Naive B cell (primary cell): Measurements from ENCODE around the gene MBOAT7. TPM values are rescaled to one million over a fixed set of nuclear protein-coding genes. Genes with fewer than 3 reads are reported as not detected.
"Not testable (repeated sequence)": the region's sequence is repeated elsewhere in the genome, so short reads cannot be mapped to it uniquely, and the experiment has no call there.

Source experiments
- ATAC-seq, 2 donors: fragments of 150-1000 bp; cut with Tn5 transposase; 2 replicates each; pipeline ENCODE4 v1.10.0; 2021; ENCODE audit warnings: low read depth in 2 of 2, mild to moderate bottlenecking in 2 of 2, moderate library complexity in 2 of 2
- DNase-seq: peaks from one replicate; pipeline ENCODE4 v3.0.0; 2022
- H3K27ac Mint-ChIP-seq, 6 donors: one replicate each; pipeline ENCODE4 v1.8.0; 2020 to 2022; ENCODE audit warnings: mild to moderate bottlenecking in 6 of 6, mixed read lengths in 6 of 6, moderate library complexity in 5 of 6, inconsistent platforms in 2 of 6
- H3K27me3 Mint-ChIP-seq, 3 donors: one replicate each; pipeline ENCODE4 v1.8.0; 2021 to 2022; ENCODE audit warnings: mixed read lengths in 3 of 3, mild to moderate bottlenecking in 1 of 3
- H3K36me3 Mint-ChIP-seq, 2 donors: one replicate each; pipeline ENCODE4 v1.8.0; 2020 to 2022; ENCODE audit warnings: mixed read lengths in 2 of 2, inconsistent platforms in 1 of 2, mild to moderate bottlenecking in 1 of 2
- H3K4me1 Mint-ChIP-seq, 3 donors: one replicate each; pipeline ENCODE4 v1.8.0; 2020 to 2022; ENCODE audit warnings: mixed read lengths in 3 of 3, inconsistent platforms in 1 of 3, mild to moderate bottlenecking in 1 of 3, moderate library complexity in 1 of 3
- H3K4me3 Mint-ChIP-seq, 8 donors: one replicate each; pipeline ENCODE4 v1.8.0; 2020 to 2022; ENCODE audit warnings: mild to moderate bottlenecking in 8 of 8, mixed read lengths in 8 of 8, moderate library complexity in 8 of 8, inconsistent platforms in 2 of 8
- H3K9me3 Mint-ChIP-seq, 7 donors: one replicate each; pipeline ENCODE4 v1.8.0; 2020 to 2022; ENCODE audit warnings: mixed read lengths in 7 of 7, mild to moderate bottlenecking in 5 of 7, inconsistent platforms in 2 of 7, moderate library complexity in 1 of 7
- polyA plus RNA-seq, 6 donors: library from polyadenylated mRNA; unstranded; fragments of 300-500 nt; fragmentation: Illumina TruSeq; gene quantifications; one replicate each; pipeline ENCODE4 v1.2.3, GENCODE V29; 2021; ENCODE audit warnings: low read depth in 6 of 6

The MBOAT7 gene
- polyA plus RNA-seq, 6 donors from 2014 or later = 7.0 to 13.5 (median 11.3) TPM

DNA sequence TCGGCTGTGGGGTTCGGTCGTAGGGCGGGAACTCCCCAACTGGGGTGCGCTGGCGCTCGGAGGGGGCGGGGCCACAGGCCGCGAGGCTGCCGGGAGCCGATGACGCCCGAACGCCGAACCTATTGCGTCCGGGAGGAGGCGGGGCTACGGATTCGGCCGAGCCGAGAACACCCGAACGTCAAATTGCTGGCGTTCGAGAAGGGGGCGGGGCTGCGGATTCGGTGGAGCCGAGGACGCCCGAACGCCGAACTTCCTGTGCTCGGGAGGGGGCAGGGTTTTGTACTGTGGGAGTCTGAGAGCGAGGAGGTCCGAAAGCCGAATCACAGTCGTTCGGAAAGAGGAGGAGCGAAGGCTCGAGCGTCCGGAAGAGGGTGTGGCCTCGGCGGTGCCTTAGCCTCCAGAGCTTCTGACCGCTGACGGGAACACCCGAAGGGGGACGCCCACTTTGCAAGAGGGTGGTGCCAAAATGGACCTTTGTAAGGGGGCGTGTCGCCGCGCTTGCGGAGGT is 1.2 kb upstream of the MBOAT7 start:
- peak; percentile 58 to 61 for ATAC-seq
- DNase-seq = peak; percentile 100
- Mint-ChIP-seq H3K4me1 (peaks cover 31 to 38% (median 37%) of the 10 kb centered on the region in 3 donors), H3K9me3 (no peaks in the 10 kb centered on the region), H3K4me3 (peak overlapping the region; percentile 91 to 100 (median 98)), H3K36me3 (peaks cover 3 to 5% of the 10 kb centered on the region in 2 donors), H3K27me3 (no peaks in the 10 kb centered on the region), H3K27ac (peak overlapping the region; percentile 99 to 100 (median 100))

GRCh38 chr19:54189735-54190502 is 539 bp upstream of the MBOAT7 start:
- Mint-ChIP-seq H3K36me3 (no peaks in the 10 kb centered on the region), H3K4me1 (peaks cover 33 to 37% (median 35%) of the 10 kb centered on the region in 3 donors), H3K4me3 (peak overlapping the region; percentile 91 to 100 (median 98)), H3K27me3 (no peaks in the 10 kb centered on the region), H3K9me3 (no peaks in the 10 kb centered on the region), H3K27ac (peak overlapping the region; percentile 99 to 100 (median 100))
- peak; percentile 99 for DNase-seq
- ATAC-seq = peak; percentile 48 to 49

GRCh38 chr19:54188215-54188871 is 1.0 kb downstream of the MBOAT7 start:
- H3K27me3 Mint-ChIP-seq = no peaks in the 10 kb centered on the region
- peak overlapping the region; percentile 76 to 99 (median 92) for H3K4me3 Mint-ChIP-seq
- H3K36me3 Mint-ChIP-seq = no peaks in the 10 kb centered on the region
- peak overlapping the region; percentile 39 to 99 (median 86) for H3K27ac Mint-ChIP-seq
- H3K4me1 Mint-ChIP-seq = peaks cover 35 to 37% (median 36%) of the 10 kb centered on the region in 3 donors
- H3K9me3 Mint-ChIP-seq = no peaks in the 10 kb centered on the region
- DNase-seq (no peak), ATAC-seq (no peak)

DNA sequence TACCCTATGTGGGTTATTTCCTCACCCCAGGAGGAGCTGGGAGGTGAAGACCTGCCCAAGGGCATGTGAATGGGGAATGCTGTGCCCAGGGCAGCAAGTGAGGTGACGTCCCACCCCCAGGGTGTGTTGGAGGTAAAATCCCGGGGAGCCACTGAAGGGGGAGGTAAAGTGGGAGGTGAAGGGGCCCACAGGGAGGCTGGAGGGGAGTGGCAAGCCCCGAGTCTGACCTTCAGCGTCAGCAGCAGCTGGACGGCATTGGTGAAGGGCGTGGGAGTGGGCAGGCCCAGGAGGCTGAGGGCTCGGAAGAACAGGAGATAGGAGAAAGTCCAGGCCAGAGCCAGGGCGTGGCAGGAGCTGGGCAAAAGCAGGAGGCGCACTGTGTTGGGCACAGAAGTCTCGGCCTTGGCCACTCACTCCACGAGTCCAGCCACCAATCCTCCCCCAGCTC is 2.4 kb downstream of the MBOAT7 start:
- ATAC-seq (no peak), DNase-seq (no peak)
- H3K4me1 Mint-ChIP-seq = peaks cover 23 to 29% (median 28%) of the 10 kb centered on the region in 3 donors
- H3K27ac Mint-ChIP-seq = peak overlapping the region in 2 of 6 donors; percentile 63 to 99
- H3K27me3 Mint-ChIP-seq = no peaks in the 10 kb centered on the region
- H3K9me3 Mint-ChIP-seq = no peaks in the 10 kb centered on the region
- H3K4me3 Mint-ChIP-seq = peak overlapping the region in 6 of 8 donors; percentile 22 to 99 (median 84)
- H3K36me3 Mint-ChIP-seq = no peaks in the 10 kb centered on the region

- DNase-seq = no peak
- no peak for ATAC-seq
- H3K9me3 Mint-ChIP-seq = no peaks in the 10 kb centered on the region
- no peak overlapping the region for H3K27ac Mint-ChIP-seq
- H3K36me3 Mint-ChIP-seq = no peaks in the 10 kb centered on the region
- peak overlapping the region in 2 of 8 donors; percentile 9 to 77 for H3K4me3 Mint-ChIP-seq
- H3K4me1 Mint-ChIP-seq = peaks cover 18 to 24% (median 22%) of the 10 kb centered on the region in 3 donors
- H3K27me3 Mint-ChIP-seq = no peaks in the 10 kb centered on the region
These were observed 3.0 kb downstream of the MBOAT7 start for GRCh38 chr19:54186351-54186750.

DNA sequence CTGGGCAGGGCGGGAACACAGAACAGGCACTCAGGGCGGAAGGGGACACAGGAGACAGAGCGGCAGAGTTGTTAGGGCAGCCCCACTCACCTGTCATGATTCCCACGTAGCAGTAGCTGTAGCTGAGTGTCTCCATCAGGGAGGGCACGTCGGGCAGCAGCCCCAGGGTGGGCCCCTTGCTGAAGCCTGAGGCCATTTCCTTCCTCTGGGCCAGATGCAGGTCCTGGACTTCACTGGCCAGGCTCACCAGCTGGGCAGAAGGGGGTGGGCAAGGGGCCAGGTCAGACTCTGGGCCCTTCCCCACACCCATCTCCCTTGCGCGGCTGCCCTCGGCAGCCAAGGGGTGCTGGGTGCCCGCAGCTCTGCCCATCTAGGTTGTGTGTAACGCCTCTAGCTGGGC is 5.9 kb downstream of the MBOAT7 start:
- H3K27me3 Mint-ChIP-seq = no peaks in the 10 kb centered on the region
- H3K36me3 Mint-ChIP-seq = no peaks in the 10 kb centered on the region
- H3K4me1 Mint-ChIP-seq = peaks cover 9 to 18% (median 17%) of the 10 kb centered on the region in 3 donors
- DNase-seq (no peak), ATAC-seq (no peak)
- H3K27ac Mint-ChIP-seq = no peak overlapping the region
- H3K9me3 Mint-ChIP-seq = no peaks in the 10 kb centered on the region
- H3K4me3 Mint-ChIP-seq = no peak overlapping the region

- not testable (repeated sequence) for H3K4me1 Mint-ChIP-seq, H3K27ac Mint-ChIP-seq, DNase-seq, H3K4me3 Mint-ChIP-seq, H3K9me3 Mint-ChIP-seq, H3K27me3 Mint-ChIP-seq, H3K36me3 Mint-ChIP-seq, ATAC-seq
These were observed 7.5 kb downstream of the MBOAT7 start for GRCh38 chr19:54181894-54182293.

DNA sequence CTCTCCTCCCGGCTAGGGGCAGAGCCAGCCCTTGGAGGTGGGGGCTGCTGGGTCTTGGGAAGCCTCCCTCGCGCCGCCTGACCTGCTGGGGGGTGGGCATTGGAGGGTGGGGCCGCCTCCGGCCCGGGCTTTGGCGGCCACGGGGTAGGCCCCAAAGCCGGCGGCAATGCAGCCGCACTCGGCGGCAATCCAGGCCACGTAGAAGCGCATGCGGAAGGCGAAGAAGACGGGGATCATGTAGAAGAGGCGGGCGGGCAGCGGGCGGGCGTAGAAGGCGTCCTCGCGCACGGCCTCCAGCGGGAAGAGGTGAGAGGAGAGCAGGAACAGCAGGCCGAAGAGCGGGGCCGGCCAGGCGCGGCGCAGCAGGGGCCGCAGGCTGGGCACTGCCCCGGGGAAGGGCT is 8.7 kb downstream of the MBOAT7 start:
- Mint-ChIP-seq H3K36me3 (peaks cover 0 to 4% of the 10 kb centered on the region in 2 donors), H3K9me3 (no peaks in the 10 kb centered on the region), H3K4me1 (peaks cover 0 to 5% (median 2%) of the 10 kb centered on the region in 3 donors), H3K4me3 (no peak overlapping the region), H3K27me3 (no peaks in the 10 kb centered on the region), H3K27ac (no peak overlapping the region)
- DNase-seq (no peak), ATAC-seq (no peak)

- Mint-ChIP-seq H3K9me3 (no peaks in the 10 kb centered on the region), H3K27me3 (no peaks in the 10 kb centered on the region), H3K4me3 (no peak overlapping the region), H3K4me1 (peaks cover 0 to 2% (median 1%) of the 10 kb centered on the region in 3 donors), H3K36me3 (peaks cover 0 to 4% of the 10 kb centered on the region in 2 donors), H3K27ac (peak overlapping the region in 2 of 6 donors; percentile 15 to 76)
- ATAC-seq = peak; percentile 45 to 56
- DNase-seq = no peak
These were observed 9.4 kb downstream of the MBOAT7 start for GRCh38 chr19:54179921-54180461.

- Mint-ChIP-seq H3K4me1 (peaks cover 2 to 8% (median 4%) of the 10 kb centered on the region in 3 donors), H3K36me3 (peaks cover 0 to 4% of the 10 kb centered on the region in 2 donors), H3K4me3 (no peak overlapping the region), H3K27me3 (no peaks in the 10 kb centered on the region), H3K9me3 (no peaks in the 10 kb centered on the region), H3K27ac (no peak overlapping the region)
- ATAC-seq = no peak
- no peak for DNase-seq
These were observed 10.0 kb downstream of the MBOAT7 start for GRCh38 chr19:54179262-54179852.

DNA sequence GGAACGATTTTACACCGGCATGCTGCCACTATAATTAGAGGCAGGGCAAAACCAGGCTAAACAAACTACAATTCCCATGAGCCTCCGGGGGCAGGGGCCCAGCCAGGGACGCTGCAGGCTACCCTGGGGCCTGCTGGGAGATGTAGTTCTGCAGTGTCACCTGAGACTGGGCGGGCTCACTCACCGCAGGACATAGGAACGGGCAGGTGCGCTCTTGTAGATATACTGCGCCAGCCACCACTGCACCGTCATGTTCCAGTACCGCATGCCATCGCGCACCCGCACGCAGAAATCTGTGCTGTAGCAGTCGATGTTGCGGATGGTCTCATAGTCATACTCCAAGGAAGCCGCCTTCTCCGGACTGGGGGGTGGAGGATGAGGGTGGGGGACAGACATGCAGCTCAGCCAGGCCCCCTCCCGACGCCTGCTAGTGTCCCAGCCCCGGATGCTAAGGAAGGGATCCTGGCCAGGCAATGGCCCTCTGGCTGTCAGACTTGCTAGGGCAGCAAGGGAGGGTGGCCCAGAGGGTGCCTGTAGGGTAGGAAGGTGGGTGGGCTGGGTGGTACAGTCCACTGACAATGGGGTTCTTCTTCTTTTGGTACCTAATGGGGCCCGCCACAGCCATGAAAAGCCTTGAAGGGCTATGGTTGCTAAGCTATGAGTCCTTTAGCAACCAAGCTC is 10.7 kb downstream of the MBOAT7 start:
- Mint-ChIP-seq H3K36me3 (peaks cover 0 to 4% of the 10 kb centered on the region in 2 donors), H3K9me3 (no peaks in the 10 kb centered on the region), H3K4me1 (peaks cover under 1 to 10% (median 4%) of the 10 kb centered on the region in 3 donors), H3K27me3 (no peaks in the 10 kb centered on the region), H3K4me3 (no peak overlapping the region), H3K27ac (peak overlapping the region in 2 of 6 donors; percentile 50 to 63)
- ATAC-seq (peak; percentile 78 to 80), DNase-seq (no peak)

GRCh38 chr19:54173951-54174834 is 15.2 kb downstream of the MBOAT7 start:
- ATAC-seq (no peak), DNase-seq (no peak)
- H3K27ac Mint-ChIP-seq = no peak overlapping the region
- no peaks in the 10 kb centered on the region for H3K27me3 Mint-ChIP-seq
- peaks cover 13 to 28% (median 18%) of the 10 kb centered on the region in 3 donors for H3K4me1 Mint-ChIP-seq
- no peaks in the 10 kb centered on the region for H3K9me3 Mint-ChIP-seq
- peaks cover 0 to 4% of the 10 kb centered on the region in 2 donors for H3K36me3 Mint-ChIP-seq
- peak overlapping the region in 2 of 8 donors; percentile 35 to 73 for H3K4me3 Mint-ChIP-seq
